IMR-90 (cell line): ENCODE data around the gene CAND2. TPM values are rescaled to one million over a fixed set of nuclear protein-coding genes. Genes with fewer than 3 reads are reported as not detected.
A peak's percentile ranks its signal among the peaks of the same experiment; 100 is the strongest.

Experiments used
- ATAC-seq: fragments of 200-7000 bp; cut with Tn5 transposase; 2 replicates; pipeline ENCODE4 v1.9.1; 2020; ENCODE audit warnings: low read depth, mild to moderate bottlenecking, moderate library complexity
- BruUV-seq: library from RNA; stranded (reverse); fragments of 400-500 nt; replicated peaks from 2 replicates; lab custom pipeline; 2021; lab: Mats Ljungman, UMichigan
- CTCF ChIA-PET: fragments of 300-600 bp; formaldehyde crosslinking; extraction: SDS; loops from one replicate; lab custom pipeline; 2021; ENCODE audit warnings: antibody characterized with exemption; lab: Yijun Ruan, JAX
- POLR2A ChIA-PET: fragments of 300-600 bp; sonication (Branson Sonifier 250); formaldehyde crosslinking; loops from one replicate; lab custom pipeline; 2022; ENCODE audit warnings: antibody characterized with exemption; ENCODE audit not compliant: unreplicated experiment; lab: Charles Lee
- DNase-seq: peaks from one replicate; pipeline ENCODE4 v3.0.0; 2013
- H2AFZ ChIP-seq: replicated peaks from 2 replicates; pipeline ENCODE3; 2013; ENCODE audit warnings: low read length, mild to moderate bottlenecking; ENCODE audit not compliant: poor library complexity
- H2AK5ac ChIP-seq: 2 replicates; pipeline ENCODE4 v1.6.1; 2013; ENCODE audit warnings: low read depth, low read length, inconsistent platforms
- H2AK9ac ChIP-seq: replicated peaks from 2 replicates; pipeline ENCODE3; 2013; ENCODE audit warnings: mild to moderate bottlenecking, low read depth, low read length, moderate library complexity; ENCODE audit not compliant: poor library complexity
- H2BK120ac ChIP-seq: 2 replicates; pipeline ENCODE4 v1.6.1; 2013; ENCODE audit warnings: low read depth, low read length, inconsistent platforms
- H2BK15ac ChIP-seq: 3 replicates; pipeline ENCODE4 v1.6.1; 2013; ENCODE audit warnings: low read depth, low read length, inconsistent platforms
- H2BK20ac ChIP-seq: 2 replicates; pipeline ENCODE4 v1.6.1; 2013; ENCODE audit warnings: low read depth, mild to moderate bottlenecking, inconsistent platforms, low read length, moderate library complexity
- H2BK5ac ChIP-seq: 2 replicates; pipeline ENCODE4 v1.6.1; 2013; ENCODE audit warnings: mild to moderate bottlenecking, low read depth, low read length, inconsistent platforms; ENCODE audit not compliant: poor library complexity, severe bottlenecking
- H3K14ac ChIP-seq: replicated peaks from 2 replicates; pipeline ENCODE4 v1.6.1; 2013; ENCODE audit warnings: low read depth, low read length, inconsistent platforms
- H3K18ac ChIP-seq: 2 replicates; pipeline ENCODE4 v1.6.1; 2013; ENCODE audit warnings: low read depth, low read length, control low read depth
- H3K23ac ChIP-seq: 2 replicates; pipeline ENCODE4 v1.6.1; 2013; ENCODE audit warnings: low read depth, low read length, inconsistent platforms
- H3K27ac ChIP-seq: 2 replicates; pipeline ENCODE4 v1.5.1; 2013; ENCODE audit warnings: mild to moderate bottlenecking, control low read depth, low read length; ENCODE audit not compliant: insufficient read depth
- H3K27me3 ChIP-seq: 2 replicates; pipeline ENCODE4 v1.6.1; 2013; ENCODE audit warnings: low read length; ENCODE audit not compliant: control insufficient read depth, insufficient read depth
- H3K36me3 ChIP-seq: 2 replicates; pipeline ENCODE4 v1.6.1; 2013; ENCODE audit warnings: low read length, mixed read lengths; ENCODE audit not compliant: control insufficient read depth, insufficient read depth
- H3K4ac ChIP-seq: 2 replicates; pipeline ENCODE4 v1.6.1; 2013; ENCODE audit warnings: low read depth, low read length, inconsistent platforms
- H3K4me1 ChIP-seq: 2 replicates; pipeline ENCODE4 v1.6.1; 2013; ENCODE audit warnings: low read length, mixed read lengths; ENCODE audit not compliant: control insufficient read depth, insufficient read depth
- H3K4me2 ChIP-seq: 2 replicates; pipeline ENCODE4 v1.6.1; 2013; ENCODE audit warnings: low read depth, mild to moderate bottlenecking, control low read depth, low read length, moderate library complexity
- H3K4me3 ChIP-seq: 2 replicates; pipeline ENCODE4 v1.5.1; 2013; ENCODE audit warnings: low read depth, mild to moderate bottlenecking, control low read depth, low read length, moderate library complexity; ENCODE audit not compliant: insufficient read depth
- H3K56ac ChIP-seq: 2 replicates; pipeline ENCODE4 v1.6.1; 2013; ENCODE audit warnings: low read length, inconsistent platforms; ENCODE audit not compliant: insufficient read depth; ENCODE audit errors: extremely low read depth
- H3K79me1 ChIP-seq, 2 experiments: 2 replicates each; pipeline ENCODE4 v1.6.1; 2013; ENCODE audit warnings: low read length in 2 of 2, inconsistent platforms in 1 of 2, low read depth in 1 of 2
- H3K9ac ChIP-seq: 2 replicates; pipeline ENCODE4 v1.6.1; 2013; ENCODE audit warnings: low read depth, low read length, control low read depth
- H3K9me1 ChIP-seq: 2 replicates; pipeline ENCODE4 v1.6.1; 2013; ENCODE audit warnings: low read length, inconsistent platforms; ENCODE audit not compliant: insufficient read depth
- H3K9me3 ChIP-seq: 2 replicates; pipeline ENCODE4 v1.6.1; 2013; ENCODE audit warnings: low read length; ENCODE audit not compliant: control insufficient read depth, insufficient read depth
- H4K20me1 ChIP-seq: 2 replicates; pipeline ENCODE4 v1.6.1; 2013; ENCODE audit warnings: low read length, inconsistent platforms; ENCODE audit not compliant: insufficient read depth
- H4K5ac ChIP-seq: 2 replicates; pipeline ENCODE4 v1.6.1; 2013; ENCODE audit warnings: mild to moderate bottlenecking, low read depth, low read length, control low read depth
- H4K8ac ChIP-seq, 2 experiments: 2 replicates each; pipeline ENCODE4 v1.6.1; 2013; ENCODE audit warnings: low read depth in 2 of 2, low read length in 2 of 2, control low read depth in 1 of 2, inconsistent platforms in 1 of 2
- H4K91ac ChIP-seq: 2 replicates; pipeline ENCODE4 v1.6.1; 2013; ENCODE audit warnings: low read depth, low read length, inconsistent platforms; ENCODE audit not compliant: insufficient read depth
- MXI1 ChIP-seq: IDR thresholded peaks from 2 replicates; pipeline ENCODE4 v1.6.1; 2012; ENCODE audit warnings: low read depth, mild to moderate bottlenecking, low read length, moderate library complexity, borderline replicate concordance
- POLR2A ChIP-seq: IDR thresholded peaks from 2 replicates; pipeline ENCODE4 v1.6.1; 2012; ENCODE audit warnings: mild to moderate bottlenecking, low read depth, low read length
- RAD21 ChIP-seq: IDR thresholded peaks from 2 replicates; pipeline ENCODE4 v1.6.1; 2012; ENCODE audit warnings: low read length, improper control_type of control experiment
- RCOR1 ChIP-seq: IDR thresholded peaks from 2 replicates; pipeline ENCODE4 v1.6.1; 2012; ENCODE audit warnings: mild to moderate bottlenecking, low read length, improper control_type of control experiment; ENCODE audit not compliant: insufficient replicate concordance
- WGBS, 2 experiments: methylation state at CpG; one replicate each; pipeline versions ENCODE4 v1.1.5 to v1.1.7; 2013; ENCODE audit warnings: missing lambda C conversion rate in 2 of 2; ENCODE audit not compliant: insufficient read length in 1 of 2; ENCODE audit errors: extremely low coverage in 2 of 2; 5-methylcytosine and 5-hydroxymethylcytosine counted together
- dilution Hi-C: fragments of 300-500 bp; cut with HindIII; formaldehyde crosslinking; loops from one replicate; pipeline ENCODE4 v1.14.3; 2018; ENCODE audit warnings: low sequenced_read_pairs; ENCODE audit not compliant: unreplicated experiment
- in situ Hi-C: fragments of 300-500 bp; cut with MboI; formaldehyde crosslinking; loops from 3 replicates; pipeline ENCODE4 v1.14.3; 2019; ENCODE audit warnings: low sequenced_read_pairs, inconsistent platforms, mixed read lengths
- intact Hi-C: fragments of 100-400 bp; cut with micrococcal nuclease; formaldehyde crosslinking; loops from 2 replicates; pipeline ENCODE4 v1.10.0; 2022
- polyA plus RNA-seq, 3 experiments: library from polyadenylated mRNA; depleted of rRNA; stranded (reverse); fragments of >200 nt; gene quantifications; 2 replicates each; pipeline ENCODE4 v1.2.3, GENCODE V29; 2012; ENCODE audit warnings: low replicate concordance in 1 of 3
- total RNA-seq: library from RNA; depleted of rRNA; stranded (reverse); fragments of >200 nt; gene quantifications from 2 replicates; pipeline ENCODE4 v1.2.3, GENCODE V29; 2012

The CAND2 gene
- total and polyA plus RNA-seq, 2 of the 4 experiments (the other 2 are of a cell fraction), result 2.9 to 4.9 TPM

GRCh38 chr3:12773710-12774086, 22.8 kb upstream of the CAND2 start:
- H3K4me3 ChIP-seq, result no peak overlapping the region
- BruUV-seq, result no TSS peak
- intact Hi-C loops, result no loop called here
- H4K91ac ChIP-seq, result no peak overlapping the region
- H3K27me3 ChIP-seq, result peaks cover 10% of the 10 kb centered on the region
- H3K36me3 ChIP-seq, result no peaks in the 10 kb centered on the region
- DNase-seq, result no peak
- H2BK15ac ChIP-seq, result no peak overlapping the region
- ATAC-seq, result peak; percentile 21; the same call in 1 of the 2 replicates
- H3K4me1 ChIP-seq, result no peaks in the 10 kb centered on the region
- H3K4me2 ChIP-seq, result no peak overlapping the region
- H4K8ac ChIP-seq, result no peak overlapping the region
- no peak overlapping the region for H3K9ac ChIP-seq
- TF ChIP-seq POLR2A (no peak), RCOR1 (no peak), RAD21 (no peak), MXI1 (no peak)
- peaks cover 2% of the 10 kb centered on the region; the same call in 1 of the 2 replicates for H3K9me3 ChIP-seq
- WGBS, 2 experiments, result no CpG with 5 or more reads among the region's 1 CpG
- no peak overlapping the region for H3K14ac ChIP-seq
- ChIA-PET CTCF (no interaction called here), POLR2A (no interaction called here)
- no peak overlapping the region for H3K56ac ChIP-seq
- no peaks in the 10 kb centered on the region for H4K20me1 ChIP-seq
- H3K23ac ChIP-seq, result no peak overlapping the region
- in situ Hi-C loops, result no loop called here
- H3K27ac ChIP-seq, result no peak overlapping the region
- no peak overlapping the region for H2BK5ac ChIP-seq
- H2AK9ac ChIP-seq, result no peak overlapping the region
- no peak overlapping the region for H2BK20ac ChIP-seq
- H2AK5ac ChIP-seq, result no peak overlapping the region
- no peak overlapping the region for H2BK120ac ChIP-seq
- H2AFZ ChIP-seq, result no peak overlapping the region
- H3K9me1 ChIP-seq, result no peaks in the 10 kb centered on the region
- no peak overlapping the region for H3K4ac ChIP-seq
- H4K5ac ChIP-seq, result no peak overlapping the region
- dilution Hi-C loops, result no loop called here
- no peak overlapping the region for H3K18ac ChIP-seq
- no peaks in the 10 kb centered on the region for H3K79me1 ChIP-seq
